ENCODE results near the gene TSKU.
A peak's percentile ranks its signal among the peaks of the same experiment; 100 is the strongest.

Gene TSKU

GRCh38 chr11:76752321-76753143 is 30.6 kb upstream of the TSKU start:
- peak; percentile 29 for DNase-seq

DNA sequence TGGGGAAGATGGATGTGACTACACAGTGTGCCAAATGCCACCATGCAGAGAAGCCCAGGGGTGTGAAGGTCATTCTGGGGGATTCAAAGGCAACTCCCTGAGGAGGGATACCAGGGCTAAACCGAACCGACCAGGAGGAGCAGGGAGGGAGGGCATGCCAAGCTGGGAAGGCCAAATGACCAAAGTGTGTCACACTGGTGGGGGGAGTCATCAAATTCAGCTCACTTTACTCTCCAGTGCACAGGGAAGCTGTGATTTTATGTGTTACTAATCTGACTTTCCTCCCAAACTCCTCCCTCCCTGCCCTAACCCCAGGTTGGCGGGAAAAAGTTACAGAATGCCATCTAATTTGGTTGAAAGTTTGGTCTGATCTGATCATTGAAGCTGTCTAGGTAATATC is 29.7 kb upstream of the TSKU start:
- no peak for DNase-seq

- no peak for DNase-seq
Measured at GRCh38 chr11:76753950-76754349, 29.2 kb upstream of the TSKU start.

DNA sequence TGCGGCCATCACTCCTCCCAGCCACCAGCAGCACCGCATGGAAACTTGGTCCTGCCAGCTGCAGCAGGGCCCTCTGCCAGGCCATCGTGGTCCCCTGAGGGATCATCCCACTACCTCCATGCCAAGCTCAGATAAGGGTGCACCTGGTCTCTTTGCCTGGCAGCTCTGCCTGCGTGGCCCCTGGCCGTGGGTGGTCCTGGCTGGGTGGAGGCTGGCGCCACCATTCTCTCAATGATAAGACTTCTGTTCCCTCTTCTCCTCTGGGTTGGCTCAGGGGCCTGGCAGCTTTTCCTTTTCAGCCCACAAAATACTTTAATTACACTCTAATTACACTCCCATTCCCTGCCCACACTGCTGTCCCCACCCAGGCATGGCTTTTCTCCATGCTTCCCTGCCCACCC is 26.8 kb upstream of the TSKU start:
- no peak for DNase-seq

DNA sequence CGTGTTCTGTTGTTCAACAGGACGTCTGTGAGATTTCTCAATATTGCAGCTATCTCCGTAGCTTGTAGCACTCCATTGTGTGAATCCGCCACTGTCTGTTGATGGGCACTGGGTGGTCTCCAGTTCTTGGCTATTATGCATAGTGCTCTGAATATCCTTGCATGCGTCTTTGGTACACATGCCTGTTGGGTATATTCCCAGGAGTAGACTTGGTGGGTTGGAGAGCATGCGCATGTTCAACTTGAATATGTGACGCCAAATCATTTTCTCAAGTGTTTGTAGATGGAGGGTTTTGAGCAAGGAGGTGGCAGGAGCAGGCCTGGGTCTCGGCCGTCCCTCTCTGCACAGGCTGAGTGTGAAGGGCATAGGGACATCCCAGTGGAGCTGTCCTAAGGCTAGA is 24.8 kb upstream of the TSKU start:
- no peak for DNase-seq

DNA sequence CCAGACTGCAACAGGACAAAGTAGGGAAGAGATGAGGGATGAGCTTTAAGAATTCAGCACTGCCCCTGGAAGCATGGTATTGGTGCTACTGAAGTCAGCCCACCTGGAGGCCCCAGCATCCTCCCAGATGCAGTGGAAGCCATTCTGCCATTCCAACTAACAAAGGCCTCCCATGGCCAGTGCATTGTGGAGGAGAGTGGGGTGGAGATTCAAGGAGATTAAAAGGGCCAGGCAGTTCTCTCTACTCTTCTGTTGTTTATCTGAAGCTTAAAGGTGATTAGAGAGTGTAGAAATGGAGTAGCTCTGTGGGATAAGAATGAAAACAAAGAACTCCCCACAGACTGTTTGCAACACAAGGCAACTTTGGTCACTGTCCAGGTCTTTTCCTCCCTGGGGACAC is 24.1 kb upstream of the TSKU start:
- DNase-seq = no peak

DNA sequence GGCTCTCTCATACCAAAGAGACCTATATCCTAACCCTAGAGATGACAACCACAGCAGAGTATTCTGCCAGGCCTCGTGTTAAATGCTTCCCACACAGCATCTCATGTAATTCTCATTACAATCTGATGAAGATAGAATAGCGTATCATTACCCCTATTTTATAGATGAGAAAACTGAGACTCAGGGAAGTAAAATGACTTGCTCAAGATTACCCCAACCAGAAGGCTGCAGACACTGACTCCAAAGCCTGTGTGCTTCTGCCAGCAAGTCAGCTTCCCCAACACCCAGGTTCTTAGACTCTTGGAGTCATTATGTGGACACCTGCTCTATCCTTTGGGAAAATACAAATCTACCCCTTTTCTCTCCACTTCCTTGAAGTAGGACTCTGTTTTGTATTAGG is 23.6 kb upstream of the TSKU start:
- no peak for DNase-seq

- no peak for DNase-seq
Measured at GRCh38 chr11:76760236-76760635, 22.9 kb upstream of the TSKU start.

DNA sequence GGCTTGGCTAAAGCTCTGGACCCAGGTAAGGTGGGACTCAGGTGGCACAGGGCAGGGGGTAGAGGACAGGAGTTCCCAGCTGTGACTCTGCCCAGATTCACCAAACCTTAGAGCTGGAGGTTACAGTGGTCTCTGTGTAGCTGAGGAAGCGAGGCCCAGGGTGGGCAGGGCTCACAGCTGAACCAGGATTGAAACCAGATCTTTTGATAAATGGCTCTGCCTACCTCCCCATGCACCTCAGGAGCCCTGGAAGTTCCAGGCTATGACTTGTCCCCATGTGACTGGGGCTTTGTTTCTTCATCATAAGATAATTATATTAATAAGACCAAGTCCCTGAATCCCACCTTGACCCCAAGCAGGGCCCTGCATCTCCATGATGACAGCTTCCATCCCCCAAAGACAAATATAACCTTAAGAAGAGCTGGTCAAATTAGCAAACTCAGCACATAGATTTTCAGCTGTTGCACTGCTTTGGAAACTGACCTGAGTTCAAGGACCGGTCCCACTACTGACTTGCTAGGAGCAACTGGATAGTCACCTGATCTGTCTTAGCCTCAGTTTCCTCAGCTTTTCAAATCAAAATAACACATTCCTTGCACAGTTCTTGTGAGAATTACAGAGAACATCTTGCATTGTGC is 21.3 kb upstream of the TSKU start:
- DNase-seq = no peak

- DNase-seq = no peak
Measured at GRCh38 chr11:76762356-76762752, 20.8 kb upstream of the TSKU start.

DNA sequence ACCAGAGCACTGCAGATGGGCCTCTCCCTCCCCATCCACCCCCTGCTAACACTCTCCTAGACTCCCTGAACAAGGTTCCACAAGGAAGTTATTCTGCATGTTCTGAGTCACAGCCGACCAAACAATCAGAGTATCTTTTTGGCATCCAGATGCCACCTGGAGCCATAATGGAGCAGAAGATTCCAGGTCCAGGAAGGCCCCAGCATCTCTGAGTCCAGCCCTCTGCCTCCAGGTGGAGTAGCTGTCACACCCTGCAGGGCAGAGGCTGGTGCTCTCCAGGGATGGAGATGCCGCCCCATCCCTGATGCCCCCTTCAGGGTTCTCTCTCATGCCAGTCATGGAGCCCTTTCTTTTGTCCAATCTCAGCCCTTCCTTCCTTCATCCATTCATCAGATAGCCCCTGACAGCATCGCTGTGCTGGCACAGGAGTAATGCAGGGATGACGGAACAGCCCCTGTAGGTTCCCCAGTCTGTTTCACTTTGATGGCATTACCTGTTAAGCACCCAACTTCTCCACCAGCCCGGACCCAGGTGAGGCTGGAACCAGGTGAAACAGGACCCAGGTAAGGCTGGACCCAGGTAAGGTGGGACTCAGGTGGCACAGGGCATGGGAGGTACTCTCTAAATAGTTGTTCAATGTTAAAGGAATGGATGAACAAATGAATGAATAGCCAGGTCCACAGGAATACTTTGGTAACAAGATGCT is 20.1 kb upstream of the TSKU start:
- DNase-seq = no peak

DNA sequence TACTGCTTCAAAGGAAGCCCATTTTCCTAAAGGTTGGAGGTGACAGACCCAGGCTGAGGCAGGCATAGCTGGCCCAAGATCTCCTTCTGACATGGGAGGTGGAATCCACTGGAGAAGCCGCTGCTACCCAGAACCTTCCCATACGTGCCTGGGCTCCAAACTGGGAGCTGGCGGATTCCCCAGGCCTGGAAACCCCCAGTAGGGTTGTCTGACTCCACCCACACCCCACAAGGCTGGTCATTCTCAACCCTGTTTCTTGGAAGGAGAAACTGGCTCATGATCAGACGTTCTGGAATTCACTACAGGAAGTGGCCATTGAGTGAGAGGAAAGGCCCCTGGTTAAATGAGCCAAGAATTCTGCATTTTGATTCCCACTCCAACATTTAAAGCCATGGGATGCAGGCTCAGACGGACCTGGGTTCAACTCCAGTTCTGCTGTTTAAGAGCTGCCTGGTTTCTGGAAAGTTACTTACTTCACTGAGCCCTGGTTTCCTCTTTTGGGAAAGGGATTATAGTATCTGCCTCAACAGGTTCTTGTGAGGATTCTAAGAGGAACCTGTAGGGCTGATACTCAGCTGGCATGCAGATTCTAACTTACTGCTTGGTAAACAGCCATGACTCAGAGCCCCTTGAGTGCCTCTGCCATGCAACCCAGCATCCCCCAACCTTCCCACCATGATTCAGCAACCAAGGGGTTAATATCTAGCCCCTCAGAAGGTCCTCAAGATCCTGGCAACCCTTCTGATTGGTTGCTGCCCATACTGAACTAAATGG is 19.4 kb upstream of the TSKU start:
- DNase-seq = peak; percentile 52

DNA sequence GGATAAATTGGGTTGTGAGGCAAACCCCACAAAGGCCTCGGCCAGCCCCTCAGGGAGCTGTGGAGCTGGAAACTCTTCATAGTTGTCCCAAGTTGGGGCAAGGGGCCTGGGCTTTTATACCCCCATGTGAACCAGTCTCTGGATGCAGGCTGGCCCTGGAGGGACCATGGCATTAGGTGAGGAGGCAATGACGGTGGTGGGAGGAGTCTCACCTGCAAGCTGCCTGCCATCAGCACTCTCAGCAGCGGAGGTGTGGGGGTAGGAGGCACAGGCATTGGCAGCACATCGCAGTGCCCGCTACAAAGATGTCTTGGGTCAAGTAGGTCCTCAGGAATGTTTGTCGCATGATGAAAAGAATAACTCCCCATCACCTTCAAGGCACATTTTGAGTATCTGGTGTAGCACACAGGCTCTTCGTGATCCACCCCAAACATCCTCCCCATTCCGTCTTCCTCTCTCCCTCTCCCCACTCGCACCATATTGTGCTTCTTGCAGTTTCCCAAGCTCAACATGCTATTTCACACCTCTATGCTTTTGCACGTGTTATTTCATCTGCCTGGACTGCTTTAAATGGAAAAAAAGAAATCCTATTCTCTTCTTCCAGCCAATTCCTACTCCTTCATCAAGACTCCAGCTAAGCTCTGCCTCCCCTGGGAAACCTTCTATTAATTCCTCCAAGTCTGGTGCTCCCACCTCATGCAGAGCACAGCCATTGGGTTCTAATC is 18.1 kb upstream of the TSKU start:
- DNase-seq = no peak

- no peak for DNase-seq
Measured at GRCh38 chr11:76765863-76766350, 17.2 kb upstream of the TSKU start.

GRCh38 chr11:76766521-76766920 is 16.6 kb upstream of the TSKU start:
- no peak for DNase-seq

DNA sequence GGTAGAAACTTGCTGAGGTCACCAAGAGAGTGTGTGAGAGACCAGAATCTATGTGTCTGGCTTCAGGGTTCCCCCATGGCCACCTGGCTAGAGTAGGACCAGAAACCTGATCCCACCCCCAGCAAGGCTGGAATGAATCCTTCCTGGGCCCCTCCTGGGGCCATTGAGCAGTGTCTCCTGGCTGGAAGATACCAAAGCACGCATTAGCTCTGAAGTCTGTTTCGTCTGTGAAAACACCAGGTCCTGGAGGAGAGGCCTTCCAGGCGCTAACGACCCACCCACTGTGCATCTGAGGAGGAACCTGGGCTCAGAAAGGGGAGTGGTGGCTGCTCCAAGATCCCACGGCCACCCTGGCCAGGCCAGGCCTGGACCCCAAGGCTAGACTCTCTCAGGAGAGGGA is 15.5 kb upstream of the TSKU start:
- DNase-seq = no peak

GRCh38 chr11:76768088-76768908 is 14.9 kb upstream of the TSKU start:
- DNase-seq = no peak

- no peak for DNase-seq
Measured at GRCh38 chr11:76768909-76769560, 14.1 kb upstream of the TSKU start.

DNA sequence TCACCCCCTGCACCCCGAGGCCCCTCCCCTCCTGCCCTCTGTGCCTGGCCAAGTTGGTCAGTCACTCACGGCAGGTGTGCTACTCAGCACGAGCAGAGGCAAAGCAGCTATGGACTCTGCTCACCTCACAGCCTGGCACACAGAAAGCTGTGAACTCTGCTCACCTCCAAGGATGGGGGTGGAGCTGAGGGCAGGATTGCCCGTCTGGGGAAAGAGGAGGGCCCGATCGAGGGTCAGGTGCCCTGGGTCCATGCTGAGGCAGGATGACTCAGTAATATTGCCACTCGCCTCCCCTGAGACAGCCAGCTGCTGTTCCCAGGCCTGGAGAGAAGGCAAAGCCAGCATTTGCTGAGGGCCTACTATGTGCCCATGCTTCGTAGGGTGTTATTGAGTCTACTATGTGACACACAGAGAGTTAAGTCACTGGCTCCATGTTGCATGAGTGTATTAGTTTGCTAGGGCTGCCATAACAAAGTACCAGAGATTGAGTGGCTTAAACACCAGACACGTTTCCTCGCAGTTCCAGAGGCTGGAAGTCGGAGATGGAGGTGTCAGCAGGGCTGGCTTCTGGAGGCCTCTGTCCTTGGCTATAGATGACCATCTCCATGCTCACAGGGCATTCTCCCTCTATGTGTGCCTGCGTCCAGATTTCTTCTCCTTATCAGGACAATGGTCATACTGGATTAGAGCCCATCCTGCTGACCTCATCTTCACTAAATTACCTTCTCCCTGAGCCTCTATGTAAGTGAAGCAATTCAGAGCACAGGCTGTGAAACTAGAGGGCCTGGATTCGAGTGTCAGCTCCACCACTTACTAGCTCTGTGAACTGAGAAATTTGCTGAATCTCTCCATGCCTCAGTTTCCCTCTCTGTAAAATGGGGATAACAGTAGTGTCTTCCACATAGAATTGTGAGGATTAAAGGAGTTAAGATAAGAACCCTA is 13.2 kb upstream of the TSKU start:
- DNase-seq = no peak

Data from HCEC 1CT (cell line).